Gastroesophageal sphincter (tissue), 3 donors: ENCODE data around the gene TMEM50A.

Experiments used
- POLR2A ChIP-seq, 2 donors: fragments of 450-650 bp; IDR thresholded peaks; one replicate each; pipeline ENCODE4 v1.6.1; 2017; ENCODE audit warnings: antibody characterized with exemption in 2 of 2, mild to moderate bottlenecking in 2 of 2, moderate library complexity in 1 of 2
- TF ChIP-seq, protein P1 (sequence below), 4 experiments: fragments of 200-600 bp in 2 of 4; fragments of 450-650 bp in 2 of 4; sonication (generic) in 1 of 4; IDR thresholded peaks; one replicate each; pipeline ENCODE4 v1.5.1; 2017 to 2019; ENCODE audit warnings: antibody characterized with exemption in 4 of 4, mild to moderate bottlenecking in 2 of 4, moderate library complexity in 2 of 4

DNA sequence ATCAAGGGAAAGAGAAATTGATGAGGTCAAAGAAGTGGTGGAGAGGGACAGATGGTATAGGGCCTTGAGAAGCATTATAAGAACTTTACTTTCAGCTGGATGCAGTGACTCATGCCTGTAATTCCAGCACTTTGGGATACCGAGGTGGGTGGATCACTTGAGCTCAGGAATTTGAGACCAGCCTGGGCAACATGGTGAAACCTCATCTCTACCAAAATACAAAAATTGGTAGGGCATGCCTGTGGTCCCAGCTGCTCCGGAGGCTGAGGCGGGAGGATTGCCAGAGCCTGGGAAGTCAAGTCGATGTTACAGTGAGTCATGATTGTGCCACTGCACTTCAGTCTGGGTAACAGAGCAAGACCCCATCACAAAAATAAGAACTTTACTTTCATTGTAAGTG is 5.7 kb downstream of the TMEM50A start:
- TF ChIP-seq, protein P1, sequence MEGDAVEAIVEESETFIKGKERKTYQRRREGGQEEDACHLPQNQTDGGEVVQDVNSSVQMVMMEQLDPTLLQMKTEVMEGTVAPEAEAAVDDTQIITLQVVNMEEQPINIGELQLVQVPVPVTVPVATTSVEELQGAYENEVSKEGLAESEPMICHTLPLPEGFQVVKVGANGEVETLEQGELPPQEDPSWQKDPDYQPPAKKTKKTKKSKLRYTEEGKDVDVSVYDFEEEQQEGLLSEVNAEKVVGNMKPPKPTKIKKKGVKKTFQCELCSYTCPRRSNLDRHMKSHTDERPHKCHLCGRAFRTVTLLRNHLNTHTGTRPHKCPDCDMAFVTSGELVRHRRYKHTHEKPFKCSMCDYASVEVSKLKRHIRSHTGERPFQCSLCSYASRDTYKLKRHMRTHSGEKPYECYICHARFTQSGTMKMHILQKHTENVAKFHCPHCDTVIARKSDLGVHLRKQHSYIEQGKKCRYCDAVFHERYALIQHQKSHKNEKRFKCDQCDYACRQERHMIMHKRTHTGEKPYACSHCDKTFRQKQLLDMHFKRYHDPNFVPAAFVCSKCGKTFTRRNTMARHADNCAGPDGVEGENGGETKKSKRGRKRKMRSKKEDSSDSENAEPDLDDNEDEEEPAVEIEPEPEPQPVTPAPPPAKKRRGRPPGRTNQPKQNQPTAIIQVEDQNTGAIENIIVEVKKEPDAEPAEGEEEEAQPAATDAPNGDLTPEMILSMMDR (IDR thresholded peaks at IDR 0.05): no peak
- no peak for TF ChIP-seq POLR2A (IDR thresholded peaks at IDR 0.05)
